Muscle of leg (tissue), 11 donors: Measurements from ENCODE around the gene TBC1D10B. TPM values are rescaled to one million over a fixed set of nuclear protein-coding genes. Genes with fewer than 3 reads are reported as not detected.
A peak's percentile ranks its signal among the peaks of the same experiment; 100 is the strongest.

Experiments
- DNase-seq: peaks from one replicate; pipeline ENCODE4 v3.0.0; 2013
- H3K27ac ChIP-seq: one replicate; pipeline ENCODE4 v1.5.1; 2013; ENCODE audit warnings: mild to moderate bottlenecking, low read length, control low read depth
- H3K27me3 ChIP-seq: one replicate; pipeline ENCODE4 v1.6.1; 2013; ENCODE audit warnings: low read length; ENCODE audit not compliant: control insufficient read depth, insufficient read depth
- H3K36me3 ChIP-seq: one replicate; pipeline ENCODE4 v1.6.1; 2013; ENCODE audit warnings: low read length; ENCODE audit not compliant: control insufficient read depth, insufficient read depth
- H3K4me1 ChIP-seq: one replicate; pipeline ENCODE4 v1.6.1; 2013; ENCODE audit warnings: low read length; ENCODE audit not compliant: control insufficient read depth, insufficient read depth
- H3K4me3 ChIP-seq: one replicate; pipeline ENCODE4 v1.5.1; 2013; ENCODE audit warnings: low read length, control low read depth
- H3K9me3 ChIP-seq: replicated peaks from 2 replicates; pipeline ENCODE4 v1.6.1; 2013; ENCODE audit warnings: low read depth, low read length; ENCODE audit not compliant: control insufficient read depth
- WGBS: methylation state at CpG from one replicate; pipeline ENCODE4 v1.1.5; 2013; ENCODE audit warnings: missing lambda C conversion rate; ENCODE audit not compliant: insufficient coverage; 5-methylcytosine and 5-hydroxymethylcytosine counted together
- polyA plus RNA-seq, 8 donors: library from polyadenylated mRNA; unstranded; fragments of 120-200 nt; gene quantifications; one replicate each; pipeline versions ENCODE4 v1.2.1 to v1.2.3, GENCODE V29; 2013; ENCODE audit warnings: inconsistent platforms in 1 of 8, low replicate concordance in 1 of 8; ENCODE audit not compliant: insufficient read length in 8 of 8, insufficient read depth in 1 of 8
- total RNA-seq: library from RNA; stranded (reverse); fragments of 120-200 nt; gene quantifications from one replicate; pipeline ENCODE4 v1.2.4, GENCODE V29; 2013

TBC1D10B gene
- total and polyA plus RNA-seq, 9 donors = 16.9 to 38.9 (median 33.1) TPM

DNA sequence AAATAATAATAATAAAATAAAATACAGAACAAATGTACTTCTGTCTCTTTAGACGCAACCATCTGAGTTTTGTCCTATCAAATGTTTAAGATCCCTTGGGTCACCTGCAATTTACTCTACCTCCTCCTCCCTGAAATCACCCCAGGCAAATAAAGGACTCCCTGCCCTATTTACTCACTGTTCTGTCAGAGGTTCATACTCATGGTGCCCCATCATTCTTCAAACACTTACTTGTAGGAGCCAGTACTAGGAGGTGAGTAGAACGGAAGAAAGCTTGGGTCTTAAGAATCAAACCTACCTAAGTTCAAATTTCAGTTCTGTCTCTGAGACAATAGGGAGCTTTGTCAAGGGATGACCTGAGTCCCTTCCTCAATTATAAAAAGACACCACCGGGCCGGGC lies 3.8 kb downstream of the TBC1D10B start:
- 80% methylated on average over 2 of the region's 4 CpGs for WGBS
- peaks cover 37% of the 10 kb centered on the region for H3K36me3 ChIP-seq
- H3K4me3 ChIP-seq = no peak overlapping the region
- peaks cover 25% of the 10 kb centered on the region for H3K4me1 ChIP-seq
- H3K27ac ChIP-seq = no peak overlapping the region
- DNase-seq = no peak
- no peaks in the 10 kb centered on the region for H3K9me3 ChIP-seq
- H3K27me3 ChIP-seq = no peaks in the 10 kb centered on the region

DNA sequence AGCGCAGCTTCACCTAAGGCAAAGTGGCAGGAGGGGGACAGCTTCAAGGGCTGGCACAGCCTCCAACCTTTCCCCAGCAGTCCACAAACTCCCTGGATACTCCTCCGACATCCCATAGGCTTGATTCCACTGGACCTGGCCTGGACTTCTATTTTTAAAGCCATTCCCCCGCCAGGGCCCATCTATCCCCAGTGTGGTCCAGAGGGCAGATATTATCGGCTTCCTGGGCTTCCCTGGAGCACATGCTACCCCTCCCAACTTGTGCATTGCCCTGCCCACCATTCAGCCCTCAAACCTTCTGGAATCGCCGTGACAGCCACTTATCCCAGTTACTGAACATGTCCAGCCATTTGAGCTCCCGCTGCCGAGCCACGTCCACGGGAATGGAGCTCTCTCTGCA lies 5.1 kb downstream of the TBC1D10B start:
- Histone ChIP-seq H3K4me3 (no peak overlapping the region), H3K27me3 (no peaks in the 10 kb centered on the region), H3K27ac (no peak overlapping the region), H3K9me3 (no peaks in the 10 kb centered on the region), H3K36me3 (peaks cover 46% of the 10 kb centered on the region), H3K4me1 (peaks cover 20% of the 10 kb centered on the region)
- no peak for DNase-seq
- 78% methylated on average over 6 of the region's 10 CpGs for WGBS

DNA sequence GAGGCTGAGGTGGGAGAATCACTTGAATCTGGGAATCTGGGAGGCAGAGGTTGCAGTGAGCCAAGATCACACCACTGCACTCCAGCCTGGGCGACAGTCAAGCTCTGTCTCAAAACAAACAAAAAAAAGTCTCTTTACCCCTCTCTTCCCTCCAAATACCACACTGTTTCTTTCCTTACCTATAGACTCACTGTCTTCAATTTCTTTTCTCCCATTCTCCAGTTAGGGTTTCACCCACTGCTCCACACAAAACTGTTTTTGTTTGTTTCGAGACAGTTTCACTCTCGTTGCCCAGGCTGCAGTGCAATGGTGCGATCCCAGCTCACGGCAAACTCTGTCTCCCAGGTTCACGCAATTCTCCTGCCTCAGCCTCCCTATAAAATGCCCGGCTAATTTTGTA lies 9.1 kb downstream of the TBC1D10B start:
- WGBS = 85% methylated on average over 3 of the region's 7 CpGs
- Histone ChIP-seq H3K27ac (no peak overlapping the region), H3K4me3 (no peak overlapping the region), H3K27me3 (no peaks in the 10 kb centered on the region), H3K9me3 (no peaks in the 10 kb centered on the region), H3K36me3 (peaks cover 73% of the 10 kb centered on the region), H3K4me1 (peaks cover 7% of the 10 kb centered on the region)
- no peak for DNase-seq

DNA sequence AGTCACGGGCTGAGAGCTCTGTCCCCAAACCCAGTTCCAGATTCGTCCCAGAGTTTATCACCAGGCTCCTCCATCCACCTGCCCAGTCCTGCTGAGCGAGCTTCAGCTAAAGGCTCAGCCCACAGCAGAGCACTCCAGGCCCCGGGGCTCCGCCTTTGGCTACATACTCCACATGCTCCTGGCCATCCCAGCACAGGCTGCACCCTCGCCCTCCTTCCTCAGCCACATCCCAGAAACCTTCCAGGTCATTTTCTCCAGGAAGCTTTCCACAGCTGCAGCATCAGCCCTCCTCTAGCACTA lies 10.5 kb downstream of the TBC1D10B start:
- Histone ChIP-seq H3K4me1 (peaks cover 15% of the 10 kb centered on the region), H3K27ac (no peak overlapping the region), H3K4me3 (no peak overlapping the region), H3K36me3 (peaks cover 64% of the 10 kb centered on the region), H3K27me3 (no peaks in the 10 kb centered on the region), H3K9me3 (no peaks in the 10 kb centered on the region)
- DNase-seq = no peak
- 67% methylated on average over 4 of the region's 6 CpGs for WGBS

DNA sequence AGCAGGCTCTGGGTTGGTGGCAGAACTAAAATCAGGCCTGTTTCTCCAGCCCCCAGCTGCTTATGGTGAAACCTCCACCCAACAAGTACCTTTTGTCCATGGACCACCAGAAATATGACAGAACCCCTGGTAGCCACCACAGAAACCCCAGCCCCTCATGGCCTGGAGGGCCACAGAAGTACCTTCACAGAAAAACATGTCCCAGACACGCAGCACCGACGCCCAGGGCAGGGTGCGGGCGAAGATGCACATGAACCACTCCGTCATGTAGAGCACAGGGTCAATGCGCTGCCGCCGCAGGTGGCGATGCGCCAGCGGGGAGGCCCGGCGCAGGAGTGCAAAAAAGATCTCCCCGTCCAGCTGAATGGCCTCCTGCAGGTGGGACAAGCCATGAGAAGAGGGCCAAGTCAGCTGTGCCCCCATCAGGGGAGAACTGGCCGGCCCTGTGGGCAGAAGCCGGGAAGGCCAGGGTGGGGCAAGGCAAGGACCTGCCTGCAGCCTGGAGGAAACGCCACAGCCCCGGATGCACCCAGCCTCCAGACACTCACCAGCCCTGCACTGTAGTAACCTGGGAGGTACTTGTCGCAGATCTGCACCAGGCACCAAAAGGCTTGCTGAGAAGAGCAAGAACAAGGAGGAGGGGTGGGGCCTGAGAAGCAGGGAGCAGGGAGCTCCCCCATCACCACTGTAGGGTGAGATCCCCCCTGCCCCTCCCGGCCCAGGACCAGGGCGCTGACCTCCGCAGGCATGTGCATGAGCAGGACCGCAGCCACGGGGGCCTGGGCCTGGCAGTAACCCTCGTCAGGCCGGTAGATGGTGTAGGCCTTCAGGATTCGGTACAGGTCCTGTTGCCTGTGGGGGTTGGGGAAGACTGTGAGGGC lies 11.1 kb downstream of the TBC1D10B start:
- Histone ChIP-seq H3K27ac (no peak overlapping the region), H3K4me1 (peaks cover 19% of the 10 kb centered on the region), H3K27me3 (no peaks in the 10 kb centered on the region), H3K36me3 (peaks cover 59% of the 10 kb centered on the region), H3K4me3 (no peak overlapping the region), H3K9me3 (no peaks in the 10 kb centered on the region)
- WGBS = 88% methylated on average over 20 of the region's 28 CpGs
- DNase-seq = no peak

DNA sequence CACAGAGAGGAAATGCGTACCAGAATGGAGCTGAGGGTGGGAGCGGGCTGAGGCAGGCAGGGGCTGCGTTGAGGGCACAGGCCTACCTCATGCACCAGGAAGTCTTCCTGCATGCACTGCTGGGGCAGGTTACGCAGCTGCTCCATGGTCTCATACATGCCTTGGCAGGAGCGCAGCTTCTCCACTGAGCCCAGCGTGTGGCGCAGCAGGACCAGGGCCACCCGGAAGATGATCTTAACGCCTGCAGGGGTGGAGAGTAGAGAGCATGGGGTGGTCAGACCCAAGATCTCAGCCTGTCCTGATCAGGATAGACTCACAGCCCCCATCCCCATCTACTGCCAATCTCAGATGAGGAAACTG lies 11.7 kb downstream of the TBC1D10B start:
- no peak for DNase-seq
- H3K36me3 ChIP-seq = peaks cover 65% of the 10 kb centered on the region
- H3K4me3 ChIP-seq = no peak overlapping the region
- peaks cover 26% of the 10 kb centered on the region for H3K4me1 ChIP-seq
- H3K27me3 ChIP-seq = no peaks in the 10 kb centered on the region
- H3K9me3 ChIP-seq = no peaks in the 10 kb centered on the region
- 94% methylated on average over 4 of the region's 9 CpGs for WGBS
- H3K27ac ChIP-seq = no peak overlapping the region

DNA sequence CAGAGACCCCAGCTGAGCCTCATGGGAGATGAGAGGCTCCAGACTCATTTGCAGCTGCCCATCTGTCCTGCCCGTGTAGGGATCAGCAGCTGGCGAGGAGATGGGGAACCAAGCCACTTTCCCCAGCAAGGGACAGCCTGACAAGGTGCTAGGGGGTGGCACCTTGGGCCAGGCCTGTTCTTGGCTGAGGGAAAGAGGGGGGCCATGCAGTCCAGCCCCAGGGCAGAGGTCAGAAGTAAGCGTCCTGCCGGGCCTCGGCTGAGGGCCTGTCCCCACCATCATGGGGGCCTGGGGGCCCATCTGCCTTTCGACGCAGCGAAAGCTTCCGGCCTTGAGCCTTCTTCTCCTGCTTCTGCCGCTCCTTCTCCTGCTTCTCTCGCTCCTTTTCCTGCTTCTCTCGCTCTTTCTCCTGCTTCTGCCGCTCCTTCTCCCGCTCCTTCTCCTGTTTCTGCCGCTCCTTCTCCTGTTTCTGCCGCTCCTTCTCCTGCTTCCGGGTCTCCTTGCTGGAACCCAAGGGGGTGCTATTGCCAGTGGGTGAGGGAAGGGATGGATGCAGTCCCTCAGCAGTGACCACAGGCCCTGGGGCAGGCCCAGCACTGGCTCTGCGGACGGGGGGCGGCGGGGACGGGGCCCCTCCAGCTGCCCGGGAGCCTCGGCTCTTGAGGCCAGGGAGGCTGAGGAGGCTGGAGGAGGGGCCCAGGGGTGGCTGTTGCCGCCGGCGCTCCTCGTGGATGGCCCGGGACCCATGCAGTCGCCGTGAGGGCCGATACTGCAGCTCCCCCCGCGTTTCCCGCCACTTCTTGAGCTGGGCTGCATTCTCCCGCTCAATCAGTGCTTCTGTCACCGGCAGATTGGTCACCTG lies 12.3 kb downstream of the TBC1D10B start:
- 84% methylated on average over 33 of the region's 37 CpGs for WGBS
- H3K27ac ChIP-seq = no peak overlapping the region
- no peak overlapping the region for H3K4me3 ChIP-seq
- no peak for DNase-seq
- peaks cover 32% of the 10 kb centered on the region for H3K4me1 ChIP-seq
- H3K9me3 ChIP-seq = no peaks in the 10 kb centered on the region
- no peaks in the 10 kb centered on the region for H3K27me3 ChIP-seq
- peaks cover 67% of the 10 kb centered on the region for H3K36me3 ChIP-seq

DNA sequence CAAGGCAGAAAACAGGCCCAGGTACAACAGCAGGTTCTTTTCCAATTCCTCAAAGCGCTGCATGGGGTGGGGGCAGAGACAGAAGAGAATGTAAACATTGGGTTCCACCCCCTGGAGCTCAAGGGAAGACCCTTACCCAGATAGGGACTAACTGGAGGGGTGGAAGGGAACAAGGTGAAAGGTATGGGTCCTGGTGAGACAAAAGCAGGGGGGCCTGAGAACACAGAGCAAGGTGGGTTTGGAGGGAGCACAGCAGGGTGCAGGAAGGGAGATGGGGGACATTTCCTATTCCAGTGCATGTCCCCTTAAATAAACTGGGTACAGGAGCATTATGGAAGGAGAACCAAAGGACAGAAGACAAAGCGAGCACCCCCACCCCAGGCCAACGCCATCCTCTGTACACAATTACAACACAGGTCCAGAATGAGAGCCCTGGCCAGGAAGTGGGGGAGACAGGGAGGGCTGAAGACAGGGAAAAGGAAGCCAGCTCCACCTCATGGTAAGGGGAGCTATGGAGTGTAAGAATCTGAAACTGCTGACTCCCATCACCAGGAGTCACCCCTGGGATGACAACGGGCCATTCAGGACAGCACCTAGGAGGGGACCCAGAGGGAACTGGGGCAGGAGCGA lies 13.1 kb downstream of the TBC1D10B start:
- Histone ChIP-seq H3K36me3 (peaks cover 68% of the 10 kb centered on the region), H3K27ac (no peak overlapping the region)
- WGBS = 95% methylated on average over 3 of the region's 5 CpGs

DNA sequence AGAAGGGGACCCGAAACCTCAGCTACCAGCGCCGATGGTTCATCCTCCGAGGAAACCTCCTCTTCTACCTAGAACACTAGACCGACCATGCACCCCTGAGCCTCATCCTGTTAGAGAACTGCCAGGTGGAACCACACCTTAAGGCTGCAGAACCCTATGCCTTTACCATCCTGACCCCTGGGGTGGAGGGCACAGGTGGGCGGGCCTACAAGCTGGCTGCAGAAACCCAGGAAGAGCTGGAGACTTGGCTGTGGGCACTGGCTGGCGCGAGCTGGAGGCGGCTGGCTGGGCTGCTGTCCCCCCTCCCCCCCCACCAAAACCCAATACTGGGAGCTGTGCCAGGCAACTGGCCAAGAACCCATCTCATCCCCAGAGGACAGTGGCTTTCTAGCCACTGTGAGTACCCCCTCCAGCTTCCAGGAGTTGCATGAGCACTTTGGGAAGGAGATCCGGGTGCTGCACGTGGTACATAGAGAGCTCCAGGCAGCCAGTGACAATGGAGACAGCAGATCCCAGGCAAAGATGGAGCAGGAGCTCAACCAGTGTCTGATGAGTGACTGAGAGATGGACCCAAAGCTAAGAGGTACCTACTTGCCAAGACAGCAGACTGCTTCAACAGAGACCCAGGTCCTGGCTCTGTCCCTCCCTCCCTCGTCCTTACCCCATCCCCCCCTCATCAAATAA lies 13.8 kb downstream of the TBC1D10B start:
- Histone ChIP-seq H3K9me3 (no peaks in the 10 kb centered on the region), H3K4me1 (peaks cover 46% of the 10 kb centered on the region), H3K36me3 (peaks cover 71% of the 10 kb centered on the region), H3K27me3 (no peaks in the 10 kb centered on the region), H3K4me3 (no peak overlapping the region), H3K27ac (peak overlapping the region; percentile 96)
- WGBS = 86% methylated on average over 7 of the region's 12 CpGs
- DNase-seq = no peak

More for the DNA sequence above, 13.1 kb downstream of the TBC1D10B start:
- no peak for DNase-seq
- H3K4me1 ChIP-seq = peaks cover 39% of the 10 kb centered on the region
- H3K9me3 ChIP-seq = no peaks in the 10 kb centered on the region
- no peak overlapping the region for H3K4me3 ChIP-seq
- no peaks in the 10 kb centered on the region for H3K27me3 ChIP-seq

DNA sequence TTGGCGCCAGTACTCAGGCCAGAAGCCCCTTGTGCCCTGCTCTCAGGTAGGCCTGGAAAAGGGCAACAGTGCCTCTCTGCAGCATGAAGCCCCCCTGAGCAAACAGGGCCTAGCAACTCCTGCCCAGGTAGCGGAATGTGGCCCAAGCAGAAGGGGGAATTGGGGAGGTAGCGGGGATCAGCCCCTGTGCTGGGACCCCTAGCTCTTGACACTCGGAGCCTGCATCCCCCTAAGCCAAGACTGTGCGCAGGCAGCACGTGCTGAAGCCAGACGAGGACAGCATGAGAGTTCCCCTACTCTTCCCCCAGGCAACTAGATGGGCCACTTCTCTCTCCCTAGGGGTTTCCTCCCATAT lies 14.4 kb downstream of the TBC1D10B start:
- Histone ChIP-seq H3K9me3 (no peaks in the 10 kb centered on the region), H3K4me3 (peak overlapping the region; percentile 71), H3K4me1 (peaks cover 47% of the 10 kb centered on the region), H3K27me3 (no peaks in the 10 kb centered on the region), H3K36me3 (peaks cover 76% of the 10 kb centered on the region), H3K27ac (peak overlapping the region; percentile 96)
- no peak for DNase-seq
- 33% methylated on average over 4 of the region's 7 CpGs for WGBS
